CD4-positive, alpha-beta T cell treated with Interleukin-17A for 1 hour (primary cell): ENCODE data around the gene PTRH1.

Source experiments
- DNase-seq: peaks from one replicate; pipeline ENCODE4 v3.0.0-alpha.2; 2020

Gene PTRH1

GRCh38 chr9:127716412-127716811 lies 949 bp upstream of the PTRH1 start:
- DNase-seq = no peak

- DNase-seq = peak; percentile 16
Observed at GRCh38 chr9:127714951-127715469, 453 bp downstream of the PTRH1 start.

GRCh38 chr9:127714020-127714750 lies 1.3 kb downstream of the PTRH1 start:
- no peak for DNase-seq

- no peak for DNase-seq
Observed at GRCh38 chr9:127712867-127713266, 2.6 kb downstream of the PTRH1 start.

GRCh38 chr9:127712371-127712770 lies 3.1 kb downstream of the PTRH1 start:
- DNase-seq = no peak

GRCh38 chr9:127711831-127712274 lies 3.6 kb downstream of the PTRH1 start:
- DNase-seq = no peak

GRCh38 chr9:127711226-127711701 lies 4.2 kb downstream of the PTRH1 start:
- peak; percentile 19 for DNase-seq

GRCh38 chr9:127710204-127710783 lies 5.2 kb downstream of the PTRH1 start:
- no peak for DNase-seq

- DNase-seq = no peak
Observed at GRCh38 chr9:127708952-127709587, 6.4 kb downstream of the PTRH1 start.

GRCh38 chr9:127707766-127708165 lies 7.7 kb downstream of the PTRH1 start:
- DNase-seq = peak; percentile 74

GRCh38 chr9:127706836-127707241 lies 8.6 kb downstream of the PTRH1 start, which contains the start of gene CFAP157:
TSS of gene CFAP157 (plus strand) at chr9:127706988. CDS start at chr9:127707032, 44 bp downstream.
- no peak for DNase-seq

- DNase-seq = no peak
Observed at GRCh38 chr9:127705577-127706379, 9.7 kb downstream of the PTRH1 start.

GRCh38 chr9:127703289-127703946 lies 12.0 kb downstream of the PTRH1 start:
- DNase-seq = no peak

- no peak for DNase-seq
Observed at GRCh38 chr9:127700594-127701255, 14.7 kb downstream of the PTRH1 start.

- DNase-seq = no peak
Observed at GRCh38 chr9:127700140-127700539, 15.3 kb downstream of the PTRH1 start.

GRCh38 chr9:127698985-127699670 lies 16.3 kb downstream of the PTRH1 start:
- peak; percentile 93 for DNase-seq

GRCh38 chr9:127698386-127698785 lies 17.1 kb downstream of the PTRH1 start:
- no peak for DNase-seq

- DNase-seq = no peak
Observed at GRCh38 chr9:127697575-127697974, 17.9 kb downstream of the PTRH1 start.

- DNase-seq = no peak
Observed at GRCh38 chr9:127694890-127695720, 20.4 kb downstream of the PTRH1 start.

- DNase-seq = no peak
Observed at GRCh38 chr9:127693697-127694096, 21.8 kb downstream of the PTRH1 start.
